HG03135 (cell line): ENCODE measurements around the gene FBXW11.

Experiments
- ATAC-seq: cut with Tn5 transposase; IDR thresholded peaks from one replicate; pipeline ENCODE4 v1.9.1; 2021; ENCODE audit warnings: mild to moderate bottlenecking, moderate library complexity; ENCODE audit not compliant: unreplicated experiment

Gene FBXW11

GRCh38 chr5:171813813-171814490, 192.5 kb downstream of the FBXW11 start:
- ATAC-seq = no peak

GRCh38 chr5:171813270-171813669, 193.2 kb downstream of the FBXW11 start:
- ATAC-seq = no peak
